HUES6 (cell line): ENCODE results near the gene KLHL30.
"Not testable (repeated sequence)": the region's sequence is repeated elsewhere in the genome, so short reads cannot be mapped to it uniquely, and the experiment has no call there.

ENCODE experiments used
- H3K27ac ChIP-seq: 2 replicates; pipeline ENCODE4 v1.7.0; 2013; ENCODE audit warnings: low read depth, mild to moderate bottlenecking, low read length, inconsistent platforms
- H3K27me3 ChIP-seq: 2 replicates; pipeline ENCODE4 v1.6.1; 2013; ENCODE audit warnings: low read length; ENCODE audit not compliant: control insufficient read depth, insufficient read depth
- H3K36me3 ChIP-seq: 2 replicates; pipeline ENCODE4 v1.6.1; 2013; ENCODE audit warnings: low read length; ENCODE audit not compliant: control insufficient read depth, insufficient read depth
- H3K4me1 ChIP-seq: 2 replicates; pipeline ENCODE4 v1.6.1; 2013; ENCODE audit warnings: low read length; ENCODE audit not compliant: control insufficient read depth, insufficient read depth
- H3K4me3 ChIP-seq: 2 replicates; pipeline ENCODE4 v1.5.1; 2013; ENCODE audit warnings: low read depth, low read length
- H3K9ac ChIP-seq: one replicate; pipeline ENCODE4 v1.6.1; 2013; ENCODE audit warnings: mild to moderate bottlenecking, low read length
- H3K9me3 ChIP-seq: 2 replicates; pipeline ENCODE4 v1.6.1; 2013; ENCODE audit warnings: low read depth, low read length; ENCODE audit not compliant: control insufficient read depth, insufficient read depth

The KLHL30 gene

DNA sequence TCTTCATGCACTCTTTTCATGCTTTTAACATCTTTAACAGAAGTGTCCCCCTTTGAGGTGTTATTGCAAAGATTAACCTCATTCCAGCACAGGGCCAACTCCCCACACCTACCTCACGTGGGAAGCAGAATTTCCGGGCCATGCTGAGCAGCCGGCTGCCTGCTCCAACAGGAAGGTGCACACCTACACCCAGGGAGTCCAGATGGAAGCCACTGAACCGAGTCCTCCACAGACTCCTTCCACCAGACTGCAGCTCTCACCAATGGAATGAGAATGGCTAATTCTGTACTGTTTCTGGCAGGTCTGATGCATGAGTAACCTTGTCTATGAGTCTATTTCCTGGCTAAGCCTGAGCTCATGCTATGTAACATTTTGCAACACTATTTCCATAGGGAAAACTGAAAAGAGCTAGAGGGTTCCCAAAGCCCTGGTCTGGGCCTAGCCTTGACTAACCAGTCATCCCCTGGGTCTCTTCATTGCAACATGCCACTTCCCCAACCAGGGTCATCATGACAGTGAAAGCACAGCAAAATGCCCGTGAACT is 31.3 kb downstream of the KLHL30 start:
- Histone ChIP-seq H3K27me3 (peaks cover 12% of the 10 kb centered on the region), H3K9ac (no peak overlapping the region), H3K9me3 (no peaks in the 10 kb centered on the region), H3K36me3 (peaks cover 58% of the 10 kb centered on the region), H3K4me1 (no peaks in the 10 kb centered on the region), H3K4me3 (no peak overlapping the region), H3K27ac (no peak overlapping the region)

DNA sequence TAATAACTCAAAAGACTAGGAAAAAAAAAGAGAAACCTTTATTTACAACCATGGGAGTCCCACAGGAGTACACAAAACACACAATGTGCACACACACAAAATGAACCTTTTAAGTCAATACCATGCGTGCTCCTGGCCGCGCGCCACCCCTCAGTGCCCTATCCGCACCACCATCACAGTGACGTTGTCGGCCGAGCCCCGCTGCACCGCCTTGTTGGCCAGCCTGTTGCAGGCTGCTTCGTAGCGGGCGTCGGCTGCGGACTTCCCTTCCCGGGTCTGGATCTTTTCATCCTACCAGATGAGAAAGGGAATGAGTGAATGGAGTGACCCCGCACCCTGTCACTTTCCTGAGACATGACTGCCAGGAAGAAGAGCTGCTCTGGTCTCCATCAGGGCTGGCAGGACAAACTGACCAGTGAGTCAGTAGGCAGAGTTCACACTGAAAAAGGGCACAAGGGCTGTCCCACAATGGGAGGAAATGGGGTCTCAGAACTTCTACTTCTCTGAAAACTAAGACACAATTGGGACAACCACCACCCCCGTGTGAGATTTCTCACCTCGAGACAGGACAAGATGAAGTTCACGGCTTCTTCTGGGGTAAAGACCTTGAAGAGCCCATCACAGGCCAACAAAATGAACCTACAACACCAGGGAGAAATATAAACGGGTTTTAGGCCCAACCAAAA is 32.1 kb downstream of the KLHL30 start:
- no peak overlapping the region for H3K4me3 ChIP-seq
- no peak overlapping the region for H3K27ac ChIP-seq

DNA sequence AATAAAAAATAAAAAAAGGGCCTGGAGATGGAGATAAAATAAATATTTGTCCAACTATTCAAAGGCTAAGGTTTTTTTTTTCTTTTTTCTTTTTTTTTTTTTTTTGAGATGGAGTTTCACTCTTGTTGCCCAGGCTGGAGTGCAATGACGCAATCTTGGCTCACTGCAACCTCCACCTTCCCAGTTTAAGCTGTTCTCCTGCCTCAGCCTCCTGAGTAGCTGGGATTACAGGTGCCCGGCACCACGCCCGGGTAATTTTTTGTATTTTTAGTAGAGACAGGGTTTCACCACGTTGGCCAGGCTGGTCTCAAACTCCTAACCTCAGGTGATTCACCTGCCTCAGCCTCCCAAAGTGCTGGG is 32.6 kb downstream of the KLHL30 start:
- not testable (repeated sequence) for H3K4me3 ChIP-seq, H3K27me3 ChIP-seq, H3K4me1 ChIP-seq, H3K27ac ChIP-seq, H3K9ac ChIP-seq, H3K9me3 ChIP-seq
- peaks cover 64% of the 10 kb centered on the region for H3K36me3 ChIP-seq

More for the DNA sequence above, 32.1 kb downstream of the KLHL30 start:
- H3K9ac ChIP-seq: no peak overlapping the region
- H3K4me1 ChIP-seq: no peaks in the 10 kb centered on the region
- H3K36me3 ChIP-seq: peaks cover 64% of the 10 kb centered on the region
- no peaks in the 10 kb centered on the region for H3K9me3 ChIP-seq
- H3K27me3 ChIP-seq: peaks cover 4% of the 10 kb centered on the region; the same call in 1 of the 2 replicates

DNA sequence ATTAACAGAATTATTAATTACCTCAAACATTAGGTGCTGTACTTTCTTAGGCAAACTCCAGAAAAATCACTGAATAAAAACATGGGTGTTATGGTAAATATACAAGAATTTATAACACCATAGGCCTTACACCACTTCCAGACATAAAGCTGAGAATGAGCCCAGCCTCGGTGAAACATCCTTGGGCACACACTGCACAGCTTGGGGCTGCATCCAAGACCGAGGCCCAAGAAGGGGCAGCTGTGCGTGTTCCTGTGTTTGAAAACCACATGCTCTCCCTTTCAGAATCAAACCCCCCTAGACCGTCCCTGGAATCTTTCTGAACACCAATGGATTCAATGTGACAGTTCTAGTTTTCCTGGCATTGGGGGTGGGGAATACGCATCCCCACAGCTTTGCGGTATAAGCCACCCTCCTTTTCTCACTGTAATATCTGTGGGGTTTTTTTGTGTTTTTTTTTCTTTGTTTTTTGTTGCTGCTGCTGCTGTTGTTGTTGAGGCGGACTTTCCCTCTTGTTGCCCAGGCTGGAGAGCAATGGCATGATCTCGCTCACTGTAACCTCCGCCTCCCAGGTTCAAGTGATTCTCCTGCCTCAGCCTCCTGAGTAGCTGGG is 33.2 kb downstream of the KLHL30 start:
- H3K9me3 ChIP-seq: no peaks in the 10 kb centered on the region
- H3K4me3 ChIP-seq: no peak overlapping the region
- no peak overlapping the region for H3K27ac ChIP-seq
- H3K36me3 ChIP-seq: peaks cover 69% of the 10 kb centered on the region
- no peak overlapping the region for H3K9ac ChIP-seq
- no peaks in the 10 kb centered on the region for H3K27me3 ChIP-seq
- no peaks in the 10 kb centered on the region for H3K4me1 ChIP-seq

DNA sequence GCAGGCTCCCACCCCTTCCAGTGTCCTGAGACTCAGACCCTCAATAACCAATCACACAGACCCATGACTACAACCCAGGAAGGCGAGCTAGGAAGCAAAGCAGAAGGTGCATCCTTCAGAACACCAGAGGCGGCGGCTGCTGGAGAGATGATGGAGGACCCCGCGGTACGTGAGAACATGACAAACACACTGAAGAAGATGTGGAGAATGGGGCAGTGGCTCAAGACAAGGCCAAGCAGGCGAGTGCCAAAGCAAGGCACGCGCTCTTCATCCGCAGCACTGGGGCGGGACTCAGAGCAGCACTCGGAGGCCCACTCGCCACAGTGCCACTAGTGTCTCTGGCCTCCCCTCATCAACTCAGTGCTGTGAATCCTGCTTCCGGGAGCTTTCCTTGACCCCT is 34.0 kb downstream of the KLHL30 start:
- no peak overlapping the region for H3K4me3 ChIP-seq
- no peaks in the 10 kb centered on the region for H3K9me3 ChIP-seq
- H3K9ac ChIP-seq: no peak overlapping the region
- H3K4me1 ChIP-seq: no peaks in the 10 kb centered on the region
- H3K27me3 ChIP-seq: no peaks in the 10 kb centered on the region
- no peak overlapping the region for H3K27ac ChIP-seq
- H3K36me3 ChIP-seq: peaks cover 76% of the 10 kb centered on the region

DNA sequence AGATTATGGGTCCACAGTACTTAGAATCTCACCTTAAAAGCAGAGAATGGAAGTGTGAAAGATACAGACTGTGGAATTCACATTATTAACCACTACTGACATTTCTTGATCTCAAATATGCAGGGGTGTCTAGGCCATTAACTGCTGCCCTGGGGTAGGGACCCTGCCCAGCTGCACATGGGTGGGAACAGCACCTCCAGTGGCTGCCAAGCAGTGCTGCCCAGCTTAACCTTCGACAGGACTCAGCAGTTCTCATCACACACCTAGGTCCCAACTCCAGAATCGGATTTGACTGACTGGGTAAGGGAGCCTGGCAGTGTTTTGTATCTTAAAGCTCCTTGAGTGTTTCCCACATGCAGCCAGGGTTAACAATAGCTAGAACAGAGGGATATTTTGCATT is 35.2 kb downstream of the KLHL30 start:
- Histone ChIP-seq H3K9ac (no peak overlapping the region), H3K27me3 (no peaks in the 10 kb centered on the region), H3K4me3 (no peak overlapping the region), H3K27ac (no peak overlapping the region), H3K36me3 (peaks cover 82% of the 10 kb centered on the region), H3K4me1 (no peaks in the 10 kb centered on the region), H3K9me3 (no peaks in the 10 kb centered on the region)

DNA sequence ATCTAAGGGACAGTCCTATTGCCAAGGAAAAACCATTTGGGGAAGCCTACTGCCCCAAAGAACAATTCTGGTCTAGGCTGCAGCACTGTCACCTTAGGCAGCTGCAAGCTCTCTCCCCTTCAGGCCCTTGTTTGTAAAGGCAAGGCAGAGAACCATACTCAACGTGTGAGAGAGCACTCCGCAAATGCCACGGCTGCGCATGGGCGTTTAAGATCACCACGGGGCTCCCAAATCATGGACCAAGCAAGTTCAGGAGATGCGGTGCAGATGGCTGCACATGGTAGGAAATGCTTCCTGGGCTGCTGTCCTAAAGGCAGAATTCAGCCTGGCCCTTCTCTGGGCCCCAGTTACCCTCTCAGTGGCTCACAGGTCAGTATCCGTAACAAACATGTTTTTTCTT is 35.8 kb downstream of the KLHL30 start:
- Histone ChIP-seq H3K4me1 (no peaks in the 10 kb centered on the region), H3K9ac (no peak overlapping the region), H3K4me3 (no peak overlapping the region), H3K27ac (no peak overlapping the region), H3K27me3 (no peaks in the 10 kb centered on the region), H3K36me3 (peaks cover 82% of the 10 kb centered on the region), H3K9me3 (no peaks in the 10 kb centered on the region)

DNA sequence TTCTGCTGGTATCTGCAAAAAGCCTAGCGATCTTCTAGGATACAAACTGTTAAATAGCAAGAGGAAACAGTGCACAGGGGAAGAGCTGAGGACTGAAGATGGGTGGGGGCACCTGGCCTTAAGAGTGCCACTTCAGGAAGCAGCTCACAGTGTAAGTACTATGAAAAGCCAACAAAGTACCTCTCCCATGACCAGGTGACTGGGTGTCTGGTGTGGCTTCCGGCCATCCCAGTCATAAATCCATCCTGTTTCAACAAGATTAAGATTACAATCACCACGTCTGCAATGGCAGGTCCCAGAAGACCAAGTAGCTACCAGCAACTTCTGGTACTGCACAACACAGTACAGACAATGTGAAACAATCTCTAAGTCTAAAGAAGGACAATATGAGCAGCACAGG is 36.2 kb downstream of the KLHL30 start:
- Histone ChIP-seq H3K4me1 (no peaks in the 10 kb centered on the region), H3K27ac (no peak overlapping the region), H3K27me3 (no peaks in the 10 kb centered on the region), H3K9me3 (no peaks in the 10 kb centered on the region), H3K4me3 (no peak overlapping the region), H3K36me3 (peaks cover 85% of the 10 kb centered on the region), H3K9ac (no peak overlapping the region)

DNA sequence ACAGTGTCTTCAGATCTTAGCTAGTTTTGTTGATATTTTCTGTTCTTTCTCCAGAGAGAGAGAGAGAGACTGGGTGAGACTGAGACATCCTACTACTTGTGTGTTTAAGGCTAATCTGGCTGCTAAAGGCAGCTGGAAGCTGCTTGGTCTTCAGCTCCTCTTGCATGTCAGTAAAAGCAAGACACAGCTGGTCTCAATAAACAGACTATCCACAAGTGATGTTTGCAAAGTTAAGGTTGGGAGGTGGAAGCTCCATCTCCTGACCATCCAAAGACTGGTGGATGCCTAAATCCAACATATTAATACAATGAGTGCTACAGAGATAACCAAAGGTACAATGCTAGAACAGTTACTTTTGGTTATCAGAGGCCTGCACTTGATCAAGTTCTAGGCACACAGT is 38.1 kb downstream of the KLHL30 start:
- Histone ChIP-seq H3K36me3 (peaks cover 90% of the 10 kb centered on the region), H3K27me3 (no peaks in the 10 kb centered on the region)

DNA sequence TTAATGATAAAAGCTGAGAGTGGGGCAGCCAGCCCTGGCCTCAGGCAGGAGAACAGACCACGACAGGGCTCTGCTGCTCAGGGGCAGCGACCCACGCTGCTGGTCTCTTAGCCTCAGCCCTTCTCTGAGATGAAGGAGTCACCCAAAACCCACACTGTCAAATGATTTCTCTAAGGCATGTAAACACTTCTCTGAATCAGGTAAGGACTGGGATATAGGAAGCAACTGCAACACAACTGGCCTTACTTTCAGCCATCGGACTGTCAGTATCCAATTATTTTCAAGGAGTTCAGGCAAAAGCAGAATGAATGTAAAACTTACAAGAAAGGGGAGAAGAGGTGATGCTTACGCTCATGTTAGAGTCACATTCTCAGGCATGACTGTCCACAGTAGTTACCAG is 42.1 kb downstream of the KLHL30 start:
- Histone ChIP-seq H3K36me3 (peaks cover 91% of the 10 kb centered on the region), H3K27ac (no peak overlapping the region), H3K27me3 (no peaks in the 10 kb centered on the region), H3K9ac (no peak overlapping the region), H3K4me1 (no peaks in the 10 kb centered on the region), H3K4me3 (no peak overlapping the region), H3K9me3 (no peaks in the 10 kb centered on the region)

More for the DNA sequence above, 38.1 kb downstream of the KLHL30 start:
- no peak overlapping the region for H3K4me3 ChIP-seq
- no peak overlapping the region for H3K9ac ChIP-seq
- H3K4me1 ChIP-seq: no peaks in the 10 kb centered on the region
- no peaks in the 10 kb centered on the region for H3K9me3 ChIP-seq
- no peak overlapping the region for H3K27ac ChIP-seq

DNA sequence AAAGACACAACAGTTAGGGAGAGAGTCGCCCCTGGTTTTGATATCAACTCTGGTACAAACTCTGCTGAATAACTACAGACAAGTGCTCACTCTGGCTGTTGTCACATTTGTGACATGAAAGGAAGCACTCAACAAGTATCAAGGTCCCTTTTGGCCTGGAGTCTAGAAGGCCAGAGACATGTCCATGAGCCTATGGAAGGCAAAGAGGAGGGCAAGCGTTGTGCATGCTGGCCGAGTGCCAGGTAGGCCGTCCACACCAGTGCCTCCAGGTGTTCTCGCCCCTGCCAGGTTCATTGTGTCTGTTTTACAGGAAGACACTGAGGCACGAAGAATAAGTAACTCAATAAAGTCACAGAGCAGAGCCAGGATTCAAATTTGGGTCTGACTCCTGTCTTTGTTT is 43.9 kb downstream of the KLHL30 start:
- no peaks in the 10 kb centered on the region for H3K4me1 ChIP-seq
- no peaks in the 10 kb centered on the region for H3K27me3 ChIP-seq
- no peaks in the 10 kb centered on the region for H3K9me3 ChIP-seq
- H3K27ac ChIP-seq: no peak overlapping the region
- H3K9ac ChIP-seq: no peak overlapping the region
- peaks cover 97% of the 10 kb centered on the region for H3K36me3 ChIP-seq
- H3K4me3 ChIP-seq: no peak overlapping the region
